Immature natural killer cell (primary cell): ENCODE measurements around the gene ATF6. TPM values are rescaled to one million over a fixed set of nuclear protein-coding genes. Genes with fewer than 3 reads are reported as not detected.

Experiments
- DNase-seq, 3 donors: peaks; one replicate each; pipeline ENCODE4 v3.0.0; 2022; ENCODE audit warnings: mixed read lengths in 1 of 3
- H3K27ac Mint-ChIP-seq, 6 donors: one replicate each; pipeline ENCODE4 v1.8.0; 2020; ENCODE audit warnings: mixed read lengths in 6 of 6, mild to moderate bottlenecking in 5 of 6, inconsistent platforms in 4 of 6, moderate library complexity in 3 of 6
- H3K27me3 Mint-ChIP-seq, 3 donors: one replicate each; pipeline ENCODE4 v1.8.0; 2020 to 2021; ENCODE audit warnings: low read depth in 3 of 3, mild to moderate bottlenecking in 3 of 3, mixed read lengths in 3 of 3, moderate library complexity in 3 of 3, inconsistent platforms in 1 of 3
- H3K36me3 Mint-ChIP-seq, 3 donors: one replicate each; pipeline ENCODE4 v1.8.0; 2020; ENCODE audit warnings: mixed read lengths in 3 of 3, inconsistent platforms in 2 of 3, mild to moderate bottlenecking in 2 of 3
- H3K4me1 Mint-ChIP-seq, 2 donors: one replicate each; pipeline ENCODE4 v1.8.0; 2020; ENCODE audit warnings: inconsistent platforms in 2 of 2, mild to moderate bottlenecking in 2 of 2, mixed read lengths in 2 of 2, moderate library complexity in 1 of 2
- H3K4me3 Mint-ChIP-seq, 5 donors: one replicate each; pipeline ENCODE4 v1.8.0; 2020; ENCODE audit warnings: mild to moderate bottlenecking in 5 of 5, mixed read lengths in 5 of 5, inconsistent platforms in 3 of 5, moderate library complexity in 3 of 5
- H3K9me3 Mint-ChIP-seq, 6 donors: one replicate each; pipeline ENCODE4 v1.8.0; 2020; ENCODE audit warnings: mild to moderate bottlenecking in 6 of 6, mixed read lengths in 6 of 6, inconsistent platforms in 4 of 6, moderate library complexity in 3 of 6
- polyA plus RNA-seq, 3 donors: library from polyadenylated mRNA; unstranded; fragments of 300-500 nt; fragmentation: Illumina TruSeq; gene quantifications; one replicate each; pipeline ENCODE4 v1.2.3, GENCODE V29; 2021

Gene ATF6
- polyA plus RNA-seq, 3 donors from 2014 or later = 10.3 to 14.2 (median 11.0) TPM

GRCh38 chr1:161978011-161978790, 212.1 kb downstream of the ATF6 start:
- peaks cover 2 to 8% (median 7%) of the 10 kb centered on the region in 3 donors for H3K27me3 Mint-ChIP-seq
- H3K4me3 Mint-ChIP-seq = no peak overlapping the region
- no peaks in the 10 kb centered on the region for H3K9me3 Mint-ChIP-seq
- peaks cover 0 to 2% of the 10 kb centered on the region in 2 donors for H3K4me1 Mint-ChIP-seq
- peaks cover 0 to 4% (median 0%) of the 10 kb centered on the region in 3 donors for H3K36me3 Mint-ChIP-seq
- no peak for DNase-seq
- H3K27ac Mint-ChIP-seq = no peak overlapping the region

DNA sequence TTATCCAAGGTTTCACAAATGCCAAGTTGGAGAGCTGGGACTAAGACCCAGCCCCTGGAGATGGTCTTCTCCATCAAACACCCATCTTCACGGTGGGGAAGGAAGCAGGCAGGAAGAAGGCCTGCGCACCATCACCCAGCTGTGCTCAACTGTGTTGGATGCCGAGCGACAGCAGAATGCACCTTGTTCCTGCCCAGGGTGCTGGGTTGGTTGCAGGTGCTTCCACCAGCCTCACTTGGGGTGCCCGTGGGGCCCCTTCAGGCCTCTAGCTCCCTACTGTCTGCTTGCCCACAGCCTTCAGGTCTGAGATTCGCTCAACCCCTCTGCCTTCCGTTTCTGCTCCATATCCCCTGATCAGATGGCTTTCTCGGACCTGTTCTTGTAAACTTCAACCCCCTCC, 215.0 kb downstream of the ATF6 start:
- DNase-seq = no peak
- Mint-ChIP-seq H3K9me3 (no peaks in the 10 kb centered on the region), H3K27ac (no peak overlapping the region), H3K4me1 (no peaks in the 10 kb centered on the region), H3K4me3 (no peak overlapping the region), H3K36me3 (no peaks in the 10 kb centered on the region), H3K27me3 (peaks cover 2 to 8% (median 5%) of the 10 kb centered on the region in 3 donors)

- H3K27me3 Mint-ChIP-seq = peaks cover 2 to 8% (median 3%) of the 10 kb centered on the region in 3 donors
- H3K36me3 Mint-ChIP-seq = no peaks in the 10 kb centered on the region
- H3K4me1 Mint-ChIP-seq = no peaks in the 10 kb centered on the region
- no peak overlapping the region for H3K27ac Mint-ChIP-seq
- no peaks in the 10 kb centered on the region for H3K9me3 Mint-ChIP-seq
- no peak overlapping the region for H3K4me3 Mint-ChIP-seq
- DNase-seq = no peak
These were observed 215.8 kb downstream of the ATF6 start for GRCh38 chr1:161981735-161982506.

- no peak for DNase-seq
- peaks cover 0 to 5% (median 0%) of the 10 kb centered on the region in 6 donors for H3K9me3 Mint-ChIP-seq
- H3K4me3 Mint-ChIP-seq = no peak overlapping the region
- H3K4me1 Mint-ChIP-seq = no peaks in the 10 kb centered on the region
- H3K27me3 Mint-ChIP-seq = peaks cover 2 to 4% (median 3%) of the 10 kb centered on the region in 3 donors
- H3K27ac Mint-ChIP-seq = peak overlapping the region in 1 of 6 donors; percentile 23
- peaks cover 0 to 4% (median 0%) of the 10 kb centered on the region in 3 donors for H3K36me3 Mint-ChIP-seq
These were observed 216.4 kb downstream of the ATF6 start for GRCh38 chr1:161982507-161982895.

GRCh38 chr1:161982917-161983316, 216.8 kb downstream of the ATF6 start:
- Mint-ChIP-seq H3K36me3 (peaks cover 0 to 4% (median 0%) of the 10 kb centered on the region in 3 donors), H3K9me3 (peaks cover 0 to 6% (median 0%) of the 10 kb centered on the region in 6 donors), H3K4me1 (no peaks in the 10 kb centered on the region), H3K27me3 (peaks cover 0 to 4% (median 2%) of the 10 kb centered on the region in 3 donors), H3K27ac (no peak overlapping the region), H3K4me3 (no peak overlapping the region)
- DNase-seq = no peak

DNA sequence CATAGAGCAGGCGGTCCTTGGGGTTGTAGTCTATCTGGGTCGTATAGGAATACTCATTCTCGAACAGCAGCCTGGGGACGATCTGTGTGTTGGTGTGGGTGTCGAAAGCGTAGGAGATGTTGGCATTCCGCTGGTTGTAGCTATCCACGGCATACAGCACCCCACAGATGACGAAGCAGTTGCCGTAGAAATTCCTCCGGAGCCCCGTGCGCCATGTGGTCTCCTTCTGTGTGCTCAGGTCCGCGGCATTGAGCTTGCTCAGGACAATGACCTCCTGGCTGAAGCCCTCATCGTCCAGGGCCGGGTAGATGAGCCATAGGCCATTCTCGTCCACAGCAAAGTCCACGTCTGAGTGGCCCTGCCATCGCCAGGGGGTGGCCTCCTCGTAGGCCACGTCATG, 217.6 kb downstream of the ATF6 start:
- DNase-seq = no peak
- Mint-ChIP-seq H3K36me3 (peaks cover 0 to 4% (median 3%) of the 10 kb centered on the region in 3 donors), H3K27me3 (peaks cover 0 to 4% (median 2%) of the 10 kb centered on the region in 3 donors), H3K4me1 (no peaks in the 10 kb centered on the region), H3K27ac (no peak overlapping the region), H3K9me3 (peaks cover 0 to 6% (median 0%) of the 10 kb centered on the region in 6 donors), H3K4me3 (no peak overlapping the region)

GRCh38 chr1:161985301-161985822, 219.2 kb downstream of the ATF6 start:
- no peak overlapping the region for H3K27ac Mint-ChIP-seq
- DNase-seq = no peak
- H3K4me1 Mint-ChIP-seq = no peaks in the 10 kb centered on the region
- H3K9me3 Mint-ChIP-seq = peaks cover 0 to 6% (median 0%) of the 10 kb centered on the region in 6 donors
- H3K27me3 Mint-ChIP-seq = peaks cover 0 to 5% (median 4%) of the 10 kb centered on the region in 3 donors
- H3K4me3 Mint-ChIP-seq = no peak overlapping the region
- H3K36me3 Mint-ChIP-seq = peaks cover 0 to 6% (median 4%) of the 10 kb centered on the region in 3 donors

DNA sequence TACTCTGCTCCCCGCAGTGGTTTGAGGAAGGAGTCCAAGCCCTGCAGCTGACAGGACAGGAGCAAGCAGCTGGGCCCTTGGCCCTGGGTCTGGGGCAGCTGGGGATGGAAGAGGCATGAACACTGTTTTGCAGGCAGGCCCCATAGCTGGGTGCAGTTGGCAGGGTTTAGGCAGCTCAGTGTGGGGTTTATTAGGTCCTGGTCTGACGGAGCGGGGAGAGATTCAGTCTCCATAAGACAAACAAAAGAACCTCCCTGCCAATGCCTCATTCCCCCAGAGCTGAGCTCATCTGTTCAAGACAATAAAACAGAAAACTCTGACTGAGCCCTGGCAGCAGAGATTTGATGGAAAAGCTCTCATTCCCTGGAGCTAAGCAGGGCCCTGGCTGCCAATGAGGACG, 220.2 kb downstream of the ATF6 start:
- DNase-seq = no peak
- no peak overlapping the region for H3K4me3 Mint-ChIP-seq
- peaks cover 0 to 6% (median 4%) of the 10 kb centered on the region in 3 donors for H3K36me3 Mint-ChIP-seq
- no peak overlapping the region for H3K27ac Mint-ChIP-seq
- H3K4me1 Mint-ChIP-seq = no peaks in the 10 kb centered on the region
- peaks cover 0 to 6% (median 0%) of the 10 kb centered on the region in 6 donors for H3K9me3 Mint-ChIP-seq
- H3K27me3 Mint-ChIP-seq = peaks cover 0 to 5% (median 3%) of the 10 kb centered on the region in 3 donors

DNA sequence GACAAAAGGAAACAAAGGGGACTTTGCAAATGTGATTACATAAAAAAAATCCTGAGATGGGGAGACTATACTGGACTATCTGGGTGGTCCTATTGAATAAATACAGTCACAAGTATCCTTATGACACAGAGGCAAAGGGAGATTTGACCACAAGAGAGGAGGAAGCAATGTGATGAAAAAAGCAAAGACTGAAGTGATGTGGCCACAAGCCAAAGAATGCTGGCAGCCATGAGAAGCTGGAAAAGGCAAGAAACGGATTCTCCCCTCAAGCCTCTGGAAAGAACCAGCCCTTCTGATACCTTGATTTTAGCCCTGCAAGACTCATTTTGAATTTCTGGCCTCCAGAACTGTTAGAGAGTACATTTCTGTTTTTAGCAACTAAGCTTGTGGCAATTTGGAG, 221.2 kb downstream of the ATF6 start:
- Mint-ChIP-seq H3K36me3 (peaks cover 0 to 6% (median 4%) of the 10 kb centered on the region in 3 donors), H3K4me3 (no peak overlapping the region), H3K27me3 (peaks cover 0 to 5% (median 4%) of the 10 kb centered on the region in 3 donors), H3K4me1 (no peaks in the 10 kb centered on the region), H3K9me3 (peaks cover 0 to 6% (median 0%) of the 10 kb centered on the region in 6 donors), H3K27ac (no peak overlapping the region)
- DNase-seq = no peak

DNA sequence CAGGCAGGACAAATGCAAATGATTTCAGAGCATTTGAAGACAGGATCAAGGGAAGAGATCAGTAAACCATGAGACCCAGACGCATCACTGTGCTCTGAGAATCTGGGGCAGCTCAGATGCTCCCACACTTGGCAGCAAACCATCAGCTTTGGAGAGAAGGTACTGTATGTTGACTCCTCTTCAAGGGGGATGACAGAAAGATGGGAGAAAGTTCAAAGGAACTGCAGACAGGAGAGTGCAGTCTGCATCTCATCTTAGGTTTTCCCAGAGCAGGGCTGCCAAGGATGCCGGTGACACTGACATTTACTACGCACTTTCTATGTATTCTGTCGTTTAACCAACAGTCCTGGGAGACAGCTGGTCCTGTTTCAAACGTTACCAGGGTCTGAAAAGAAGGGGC, 221.8 kb downstream of the ATF6 start:
- Mint-ChIP-seq H3K27me3 (peaks cover 0 to 5% (median 3%) of the 10 kb centered on the region in 3 donors), H3K36me3 (peaks cover 0 to 6% (median 4%) of the 10 kb centered on the region in 3 donors), H3K4me1 (no peaks in the 10 kb centered on the region), H3K27ac (no peak overlapping the region), H3K9me3 (peaks cover 0 to 6% (median 0%) of the 10 kb centered on the region in 6 donors), H3K4me3 (no peak overlapping the region)
- DNase-seq = no peak

- Mint-ChIP-seq H3K27me3 (peaks cover 0 to 5% (median 3%) of the 10 kb centered on the region in 3 donors), H3K36me3 (peaks cover 0 to 6% (median 4%) of the 10 kb centered on the region in 3 donors), H3K27ac (no peak overlapping the region), H3K4me1 (no peaks in the 10 kb centered on the region), H3K4me3 (no peak overlapping the region), H3K9me3 (peaks cover 0 to 6% (median 0%) of the 10 kb centered on the region in 6 donors)
- no peak for DNase-seq
These were observed 222.3 kb downstream of the ATF6 start for GRCh38 chr1:161988413-161988812.

DNA sequence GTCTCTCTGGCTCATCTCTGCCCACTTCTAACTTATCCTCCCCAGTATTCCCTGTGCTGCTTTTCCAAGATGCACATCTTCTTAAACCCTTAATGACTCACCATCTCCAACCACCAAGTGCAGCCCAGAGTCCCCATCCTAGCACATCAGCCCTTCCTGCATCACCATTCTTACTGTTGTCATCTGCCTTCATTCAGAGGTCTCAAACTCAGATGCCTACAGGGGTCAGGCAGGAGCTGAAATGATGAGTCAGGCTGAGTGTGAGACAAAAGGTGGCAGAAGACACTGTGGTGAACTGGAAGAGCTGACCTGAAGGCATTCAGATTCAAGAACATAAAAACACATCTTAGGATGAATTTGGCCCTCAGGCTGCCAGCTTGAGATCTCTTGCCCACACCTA, 223.0 kb downstream of the ATF6 start:
- H3K9me3 Mint-ChIP-seq = peaks cover 0 to 6% (median 0%) of the 10 kb centered on the region in 6 donors
- peaks cover 0 to 6% (median 4%) of the 10 kb centered on the region in 3 donors for H3K36me3 Mint-ChIP-seq
- H3K27ac Mint-ChIP-seq = peak overlapping the region in 1 of 6 donors; percentile 17
- no peak overlapping the region for H3K4me3 Mint-ChIP-seq
- H3K27me3 Mint-ChIP-seq = peaks cover 0 to 5% (median 3%) of the 10 kb centered on the region in 3 donors
- H3K4me1 Mint-ChIP-seq = no peaks in the 10 kb centered on the region
- no peak for DNase-seq

GRCh38 chr1:161989786-161990185, 223.7 kb downstream of the ATF6 start:
- Mint-ChIP-seq H3K9me3 (peaks cover 0 to 6% (median 0%) of the 10 kb centered on the region in 6 donors), H3K36me3 (peaks cover 0 to 6% (median 4%) of the 10 kb centered on the region in 3 donors), H3K27me3 (peaks cover 0 to 5% (median 3%) of the 10 kb centered on the region in 3 donors), H3K4me1 (no peaks in the 10 kb centered on the region), H3K27ac (no peak overlapping the region), H3K4me3 (no peak overlapping the region)
- DNase-seq = no peak
